ENCODE results near the gene SF1. TPM values are rescaled to one million over a fixed set of nuclear protein-coding genes. Genes with fewer than 3 reads are reported as not detected.

SF1 gene
- total and polyA plus RNA-seq, 2 of the 8 experiments (the other 6 are each of a cell fraction or from before 2014, with no cell fraction given), result 72.7 to 353 TPM

GRCh38 chr11:64717268-64717578, 61.1 kb downstream of the SF1 start:
- H3K4me3 ChIP-seq (ENCODE audit: extremely low read depth in 1 of 4, insufficient read depth in 2 of 4, low read depth in 3 of 4, low read length in 4 of 4), result no peak overlapping the region

More at GRCh38 chr11:64717268-64717578, 61.1 kb downstream of the SF1 start:
- H3K4me1 ChIP-seq (replicated peaks in 1 of 4; ENCODE audit: control insufficient read depth in 3 of 4, insufficient read depth in 4 of 4, low read length in 3 of 4), result peaks cover 2 to 18% (median 8%) of the 10 kb centered on the region in 4 experiments
- WGBS, 2 experiments (ENCODE audit: extremely low coverage in 1 of 2, insufficient coverage in 1 of 2, insufficient read length in 1 of 2, insufficient replicate concordance in 2 of 2, low coverage in 1 of 2, low lambda C conversion rate in 2 of 2, missing lambda C conversion rate in 1 of 2), result 91% methylated on average over 3 of the region's 4 CpGs; no CpG with 5 or more reads in 1 of the 2 experiments
- no peak overlapping the region for H3K56ac ChIP-seq (replicated peaks; ENCODE audit: insufficient read length, low read depth, low read length)
- no peak overlapping the region for H3K4ac ChIP-seq (replicated peaks; ENCODE audit: insufficient read length, low read depth, low read length)
- no peak overlapping the region for H4K5ac ChIP-seq (ENCODE audit: insufficient read length, low read depth, low read length)
- H4K20me1 ChIP-seq (replicated peaks in 1 of 2; ENCODE audit: control insufficient read depth in 1 of 2, insufficient read depth in 2 of 2, low read length in 2 of 2), result peaks cover 0 to 4% of the 10 kb centered on the region in 2 experiments
- peak in 1 of 3 experiments; percentile 9; a peak in 1 of 4 replicates for TF ChIP-seq CTCF (IDR thresholded peaks at IDR 0.05; ENCODE audit: control extremely low read depth in 1 of 3, insufficient read depth in 1 of 3, low read depth in 1 of 3, low read length in 3 of 3)
- TF ChIP-seq KDM1A (IDR thresholded peaks at IDR 0.05; ENCODE audit: borderline replicate concordance, low read length), result no peak
- DNase-seq (ENCODE audit: low read depth in 1 of 2, low spot score in 2 of 2) (no peak), FAIRE-seq (no peak)
- ChIA-PET POLR2A (ENCODE audit: partially characterized antibody) (interaction anchor here (1.2 to 3.6 kb wide), 4 partner anchors 9 to 57 kb away, joined by 4 to 22 read pairs (median 4); no protein-coding TSS in a partner anchor), CTCF (ENCODE audit: partially characterized antibody) (interaction anchor here (0.7 to 4.7 kb wide), 11 partner anchors 12 to 362 kb away, joined by 3 to 30 read pairs (median 6); partner anchors contain the start of gene RASGRP2)
- H2BK5ac ChIP-seq (ENCODE audit: low read depth, low read length), result 0 out of 2 replicates have a peak overlapping the region, but pooled peaks have one; percentile 24
- no peak overlapping the region for H3K27ac ChIP-seq (ENCODE audit: low read depth, low read length)
- no peak overlapping the region for H3K4me2 ChIP-seq (ENCODE audit: insufficient read depth in 1 of 2, low read depth in 2 of 2, low read length in 2 of 2)
- no peaks in the 10 kb centered on the region for H3K79me1 ChIP-seq (ENCODE audit: low read depth, low read length)
- H2BK12ac ChIP-seq (ENCODE audit: low read depth, low read length), result peak overlapping the region; percentile 50; the same call in 1 of the 2 replicates
- peak overlapping the region; percentile 75; the same call in 1 of the 2 replicates for H2BK15ac ChIP-seq (ENCODE audit: low read length)
- no peak overlapping the region for H2BK120ac ChIP-seq (replicated peaks; ENCODE audit: low read depth, low read length)
- no peaks in the 10 kb centered on the region for H3K9me3 ChIP-seq (ENCODE audit: insufficient read depth in 2 of 2, low read depth in 1 of 2, low read length in 1 of 2)
- H3K27me3 ChIP-seq (replicated peaks in 1 of 4; ENCODE audit: control insufficient read depth in 3 of 4, extremely low read depth in 1 of 4, insufficient read depth in 3 of 4, low read length in 3 of 4), result peaks cover 14 to 49% (median 35%) of the 10 kb centered on the region in 4 experiments
- no peak overlapping the region for H2AFZ ChIP-seq (ENCODE audit: low read length)
- no peak overlapping the region for H3K23ac ChIP-seq (ENCODE audit: insufficient read length)
- H2BK20ac ChIP-seq (ENCODE audit: low read length), result no peak overlapping the region
- H4K91ac ChIP-seq (replicated peaks; ENCODE audit: insufficient read length, low read length), result no peak overlapping the region
- H3K18ac ChIP-seq (ENCODE audit: extremely low read depth, low read length), result no peak overlapping the region; the same call in 1 of the 2 replicates
- H2AK5ac ChIP-seq (ENCODE audit: low read depth, low read length), result no peak overlapping the region
- no peak overlapping the region for H4K8ac ChIP-seq (ENCODE audit: extremely low read depth, insufficient read depth, low read length)
- H3K14ac ChIP-seq (ENCODE audit: insufficient read length), result no peak overlapping the region
- H3K23me2 ChIP-seq (ENCODE audit: low read depth, low read length), result peaks cover 10% of the 10 kb centered on the region; the same call in 1 of the 2 replicates
- no peak overlapping the region for H3K9ac ChIP-seq (replicated peaks in 1 of 4; ENCODE audit: extremely low read depth in 1 of 4, low read depth in 3 of 4, low read length in 3 of 4)
- H3K36me3 ChIP-seq (ENCODE audit: control insufficient read depth in 2 of 4, insufficient read depth in 4 of 4, low read length in 3 of 4), result peaks cover 0 to 3% (median 0%) of the 10 kb centered on the region in 4 experiments; a peak in 1 of 8 replicates
- no peaks in the 10 kb centered on the region for H3K79me2 ChIP-seq (ENCODE audit: control insufficient read depth in 1 of 2, insufficient read depth in 2 of 2, low read length in 2 of 2)

Data from H1 (cell line).